ENCODE measurements around the gene PDE4B.

The PDE4B gene

GRCh38 chr1:66154394-66154793, 361.7 kb downstream of the PDE4B start:
- in situ Hi-C loops (cut with HindIII; ENCODE audit: low pct_ligation_motif_present, low sequenced_read_pairs): no loop called here
- no peak overlapping the region for H3K27ac ChIP-seq
- no peaks in the 10 kb centered on the region for H3K36me3 ChIP-seq (replicated peaks)
- no peak overlapping the region for H3K4me3 ChIP-seq (ENCODE audit: low read depth, low read length)
- DNase-seq: no peak
- TF ChIP-seq CTCF (IDR thresholded peaks at IDR 0.05; ENCODE audit: low read depth, low read length, missing control alignments): no peak
- peaks cover 3% of the 10 kb centered on the region for H3K27me3 ChIP-seq (replicated peaks)

- Histone ChIP-seq H3K27ac (no peak overlapping the region), H3K27me3 (replicated peaks) (peaks cover 3% of the 10 kb centered on the region), H3K4me3 (ENCODE audit: low read depth, low read length) (no peak overlapping the region), H3K36me3 (replicated peaks) (no peaks in the 10 kb centered on the region)
- TF ChIP-seq CTCF (IDR thresholded peaks at IDR 0.05; ENCODE audit: low read depth, low read length, missing control alignments): no peak
- in situ Hi-C loops (cut with HindIII; ENCODE audit: low pct_ligation_motif_present, low sequenced_read_pairs): no loop called here
- DNase-seq: no peak
Measured at GRCh38 chr1:66156144-66156543, 363.4 kb downstream of the PDE4B start.

DNA sequence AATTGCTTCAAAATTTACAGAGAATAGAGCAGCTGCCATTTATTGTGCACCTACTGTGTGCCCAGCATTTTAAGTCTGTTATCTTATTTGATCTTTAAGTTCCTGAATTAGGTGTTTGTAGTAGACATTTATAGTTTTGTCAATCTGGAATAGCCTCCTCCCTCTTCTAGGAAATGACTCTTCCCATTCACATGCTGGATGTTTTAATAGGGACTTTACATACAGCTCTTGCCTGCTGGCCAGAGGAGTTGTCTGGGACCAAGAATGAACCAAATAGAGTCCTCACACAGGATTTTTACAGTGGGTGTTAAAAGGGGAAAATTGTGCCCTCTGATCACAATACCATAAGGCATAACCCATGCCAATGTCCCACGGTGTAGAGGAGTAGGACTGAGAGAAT, 367.1 kb downstream of the PDE4B start:
- no peak for DNase-seq
- no peak for TF ChIP-seq CTCF (IDR thresholded peaks at IDR 0.05; ENCODE audit: low read depth, low read length, missing control alignments)
- Histone ChIP-seq H3K36me3 (replicated peaks) (no peaks in the 10 kb centered on the region), H3K27ac (no peak overlapping the region), H3K27me3 (replicated peaks) (peaks cover 3% of the 10 kb centered on the region), H3K4me3 (ENCODE audit: low read depth, low read length) (no peak overlapping the region)
- in situ Hi-C loops (cut with HindIII; ENCODE audit: low pct_ligation_motif_present, low sequenced_read_pairs): no loop called here

DNA sequence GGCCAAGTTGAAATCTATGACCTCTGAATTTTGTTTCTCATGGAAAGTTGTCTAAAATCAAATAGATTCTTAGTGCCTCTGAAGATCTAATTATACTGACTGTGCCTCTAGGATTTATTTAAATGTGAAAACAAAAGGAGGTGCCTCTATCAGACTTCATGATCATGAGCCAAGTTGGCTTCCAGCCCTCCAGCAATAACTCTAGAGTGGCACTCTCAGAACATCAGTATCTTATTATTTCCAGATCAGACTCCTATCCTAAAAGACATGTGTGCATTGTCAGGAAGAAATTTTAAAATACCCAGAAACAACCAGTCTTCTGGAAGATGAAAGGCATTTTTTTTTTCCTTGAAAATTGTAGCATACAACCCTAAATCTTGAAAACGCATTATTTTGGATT, 368.0 kb downstream of the PDE4B start:
- TF ChIP-seq CTCF (IDR thresholded peaks at IDR 0.05; ENCODE audit: low read depth, low read length, missing control alignments): no peak
- in situ Hi-C loops (cut with HindIII; ENCODE audit: low pct_ligation_motif_present, low sequenced_read_pairs): no loop called here
- Histone ChIP-seq H3K27me3 (replicated peaks) (peaks cover 3% of the 10 kb centered on the region), H3K27ac (no peak overlapping the region), H3K4me3 (ENCODE audit: low read depth, low read length) (no peak overlapping the region), H3K36me3 (replicated peaks) (no peaks in the 10 kb centered on the region)
- no peak for DNase-seq

GRCh38 chr1:66166753-66167152, 374.1 kb downstream of the PDE4B start:
- no peak for DNase-seq
- TF ChIP-seq CTCF (IDR thresholded peaks at IDR 0.05; ENCODE audit: low read depth, low read length, missing control alignments): no peak
- in situ Hi-C loops (cut with HindIII; ENCODE audit: low pct_ligation_motif_present, low sequenced_read_pairs): no loop called here
- Histone ChIP-seq H3K4me3 (ENCODE audit: low read depth, low read length) (no peak overlapping the region), H3K27ac (no peak overlapping the region), H3K27me3 (replicated peaks) (no peaks in the 10 kb centered on the region), H3K36me3 (replicated peaks) (no peaks in the 10 kb centered on the region)

DNA sequence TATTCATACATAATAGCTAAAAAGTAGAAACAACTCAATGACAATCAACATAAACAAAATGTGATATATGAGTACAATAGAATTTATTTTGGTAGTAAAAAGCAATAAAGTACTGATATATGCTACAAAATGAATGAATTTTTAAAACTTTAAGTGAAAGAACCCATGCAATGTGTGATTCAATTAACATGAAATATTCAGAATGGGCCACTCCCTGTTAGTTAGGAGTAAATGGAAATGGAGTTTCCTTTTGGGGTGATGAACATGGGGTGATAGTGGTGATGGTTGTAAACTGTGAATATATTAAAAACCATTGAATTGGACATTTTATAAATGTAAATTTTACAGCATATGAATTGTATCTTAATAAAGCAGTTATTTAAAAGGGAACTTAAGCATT, 374.6 kb downstream of the PDE4B start:
- in situ Hi-C loops (cut with HindIII; ENCODE audit: low pct_ligation_motif_present, low sequenced_read_pairs): no loop called here
- TF ChIP-seq CTCF (IDR thresholded peaks at IDR 0.05; ENCODE audit: low read depth, low read length, missing control alignments): no peak
- no peak for DNase-seq
- H3K36me3 ChIP-seq (replicated peaks): no peaks in the 10 kb centered on the region
- no peak overlapping the region for H3K4me3 ChIP-seq (ENCODE audit: low read depth, low read length)
- no peaks in the 10 kb centered on the region for H3K27me3 ChIP-seq (replicated peaks)
- no peak overlapping the region for H3K27ac ChIP-seq
